GM23248 (cell line): Measurements from ENCODE around the gene STK33. TPM values are rescaled to one million over a fixed set of nuclear protein-coding genes. Genes with fewer than 3 reads are reported as not detected.

ENCODE experiments used
- DNase-seq: peaks from one replicate; pipeline ENCODE4 v3.0.0-alpha.2; 2015
- H2AFZ ChIP-seq: fragments of 200-600 bp; sonication (generic); 2 replicates; pipeline ENCODE4 v1.6.1; 2016; ENCODE audit warnings: antibody characterized with exemption
- H3F3A ChIP-seq: fragments of 200-600 bp; sonication (generic); 2 replicates; pipeline ENCODE4 v1.6.1; 2016; ENCODE audit warnings: mild to moderate bottlenecking, antibody characterized with exemption, mixed run types; ENCODE audit not compliant: insufficient read depth
- H3K27ac ChIP-seq: fragments of 200-600 bp; sonication (generic); 2 replicates; pipeline ENCODE4 v1.5.1; 2016; ENCODE audit warnings: mild to moderate bottlenecking
- H3K27me3 ChIP-seq: fragments of 200-600 bp; sonication (generic); replicated peaks from 2 replicates; pipeline ENCODE4 v1.6.1; 2016; ENCODE audit warnings: mild to moderate bottlenecking; ENCODE audit not compliant: insufficient read depth
- H3K36me3 ChIP-seq: fragments of 200-600 bp; sonication (generic); 2 replicates; pipeline ENCODE4 v1.6.1; 2016; ENCODE audit warnings: low read depth, mild to moderate bottlenecking
- H3K4me1 ChIP-seq: fragments of 200-600 bp; sonication (generic); 2 replicates; pipeline ENCODE4 v1.6.1; 2016; ENCODE audit warnings: mild to moderate bottlenecking; ENCODE audit not compliant: insufficient read depth
- H3K4me2 ChIP-seq: fragments of 200-600 bp; sonication (generic); one replicate; pipeline ENCODE4 v1.6.1; 2016; ENCODE audit warnings: mild to moderate bottlenecking; ENCODE audit not compliant: unreplicated experiment
- H3K4me3 ChIP-seq: fragments of 200-600 bp; sonication (generic); 2 replicates; pipeline ENCODE4 v1.5.1; 2016; ENCODE audit warnings: mild to moderate bottlenecking
- H3K79me2 ChIP-seq: fragments of 200-600 bp; sonication (generic); 2 replicates; pipeline ENCODE4 v1.6.1; 2016; ENCODE audit warnings: mild to moderate bottlenecking; ENCODE audit not compliant: insufficient read depth
- H3K9ac ChIP-seq: fragments of 200-600 bp; sonication (generic); 2 replicates; pipeline ENCODE4 v1.6.1; 2016; ENCODE audit warnings: mild to moderate bottlenecking
- H3K9me2 ChIP-seq: fragments of 200-600 bp; sonication (generic); 2 replicates; pipeline ENCODE4 v1.6.1; 2016; ENCODE audit warnings: mixed run types, mild to moderate bottlenecking, moderate library complexity; ENCODE audit not compliant: insufficient read depth
- H3K9me3 ChIP-seq: fragments of 200-600 bp; sonication (generic); one replicate; pipeline ENCODE4 v1.6.1; 2017; ENCODE audit warnings: low read depth
- H4K20me1 ChIP-seq: fragments of 200-600 bp; sonication (generic); 2 replicates; pipeline ENCODE4 v1.6.0; 2016; ENCODE audit not compliant: insufficient read depth
- EZH2 ChIP-seq: fragments of 200-600 bp; sonication (generic); IDR thresholded peaks from 2 replicates; pipeline ENCODE4 v1.6.1; 2018; ENCODE audit warnings: antibody characterized with exemption, mild to moderate bottlenecking; ENCODE audit not compliant: insufficient read depth, poor library complexity, severe bottlenecking
- EZH2phosphoT487 ChIP-seq: fragments of 200-600 bp; sonication (generic); IDR thresholded peaks from 2 replicates; pipeline ENCODE4 v1.6.1; 2018; ENCODE audit warnings: antibody characterized with exemption, moderate library complexity, mild to moderate bottlenecking, low read depth; ENCODE audit not compliant: insufficient read depth
- WGBS, 2 experiments: methylation state at CpG; one replicate each; pipeline ENCODE4 v1.1.6; 2015 to 2017; ENCODE audit warnings: low lambda C conversion rate in 2 of 2, low coverage in 1 of 2; ENCODE audit errors: missing lambda C conversion rate in 2 of 2; 5-methylcytosine and 5-hydroxymethylcytosine counted together
- in situ Hi-C: fragments of 300-500 bp; cut with MboI; formaldehyde crosslinking; loops from 2 replicates; pipeline ENCODE4 v1.15.0; 2020
- polyA plus RNA-seq: library from polyadenylated mRNA; unstranded; fragments of >200 nt; fragmentation: Nextera tagmentation; extraction: Ambion mirVana; gene quantifications from 2 replicates; pipeline ENCODE4 v1.2.1, GENCODE V29; 2016
- total RNA-seq: library from RNA; depleted of rRNA; stranded (reverse); fragments of >200 nt; shearing (Covaris generic); gene quantifications from 2 replicates; pipeline ENCODE4 v1.2.3, GENCODE V29; 2014

The STK33 gene
- total and polyA plus RNA-seq, 2 experiments from 2014 or later = not detected

- no peak overlapping the region for H3K4me3 ChIP-seq
- H4K20me1 ChIP-seq = no peaks in the 10 kb centered on the region
- H3F3A ChIP-seq = no peaks in the 10 kb centered on the region
- H3K79me2 ChIP-seq = no peaks in the 10 kb centered on the region
- H3K9ac ChIP-seq = no peak overlapping the region
- DNase-seq = no peak
- no peaks in the 10 kb centered on the region for H3K4me1 ChIP-seq
- peaks cover 30% of the 10 kb centered on the region for H3K27me3 ChIP-seq
- WGBS, 2 experiments = 37 to 39% methylated on average over 8 of the region's 8 CpGs
- H3K27ac ChIP-seq = no peak overlapping the region
- H2AFZ ChIP-seq = no peak overlapping the region
- no peaks in the 10 kb centered on the region for H3K9me2 ChIP-seq
- H3K9me3 ChIP-seq = no peaks in the 10 kb centered on the region
- in situ Hi-C loops = no loop called here
- TF ChIP-seq EZH2 (no peak), EZH2phosphoT487 (no peak)
- H3K36me3 ChIP-seq = no peaks in the 10 kb centered on the region
- no peak overlapping the region for H3K4me2 ChIP-seq
These were observed 223.1 kb downstream of the STK33 start for GRCh38 chr11:8370812-8371515.

DNA sequence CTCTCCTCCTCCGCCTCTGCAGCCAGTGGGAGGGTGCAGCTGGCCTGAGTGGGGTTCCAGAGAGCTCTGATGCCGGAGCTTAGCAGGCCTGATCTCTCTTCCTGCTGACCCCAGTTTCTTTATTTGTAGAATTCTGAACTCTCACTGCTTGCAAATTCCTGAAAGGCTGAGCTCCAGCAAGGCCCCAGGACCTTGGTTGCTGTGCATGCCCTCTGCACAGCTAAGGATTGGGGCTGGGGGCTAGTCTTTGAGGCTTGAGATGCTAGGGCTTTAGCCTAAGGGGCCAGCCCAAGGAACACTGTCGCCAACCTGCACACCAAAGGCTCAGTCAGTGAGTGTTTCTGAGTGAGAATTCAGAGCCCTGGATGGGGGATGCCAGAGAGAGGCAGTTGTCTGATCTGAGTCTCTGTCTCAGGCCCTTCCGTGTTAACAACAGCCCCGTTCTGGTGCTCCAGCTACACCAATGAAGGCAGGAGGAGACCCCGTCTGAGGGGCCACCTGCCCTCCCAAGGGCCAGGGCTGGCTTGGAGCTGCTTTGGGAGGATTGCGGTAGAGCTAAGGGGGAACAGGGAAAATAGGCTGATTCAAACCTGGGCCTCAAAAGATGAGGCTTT lies 224.3 kb downstream of the STK33 start:
- Histone ChIP-seq H3K9me3 (no peaks in the 10 kb centered on the region), H4K20me1 (no peaks in the 10 kb centered on the region), H2AFZ (no peak overlapping the region), H3K4me2 (no peak overlapping the region), H3K79me2 (no peaks in the 10 kb centered on the region), H3K36me3 (no peaks in the 10 kb centered on the region), H3F3A (no peaks in the 10 kb centered on the region), H3K4me1 (no peaks in the 10 kb centered on the region), H3K9ac (no peak overlapping the region), H3K4me3 (no peak overlapping the region), H3K27ac (no peak overlapping the region), H3K9me2 (no peaks in the 10 kb centered on the region), H3K27me3 (peaks cover 27% of the 10 kb centered on the region)
- no peak for DNase-seq
- in situ Hi-C loops = no loop called here
- TF ChIP-seq EZH2phosphoT487 = no peak
- no peak for TF ChIP-seq EZH2
- 35% methylated on average over 7 of the region's 7 CpGs for WGBS, 2 experiments

DNA sequence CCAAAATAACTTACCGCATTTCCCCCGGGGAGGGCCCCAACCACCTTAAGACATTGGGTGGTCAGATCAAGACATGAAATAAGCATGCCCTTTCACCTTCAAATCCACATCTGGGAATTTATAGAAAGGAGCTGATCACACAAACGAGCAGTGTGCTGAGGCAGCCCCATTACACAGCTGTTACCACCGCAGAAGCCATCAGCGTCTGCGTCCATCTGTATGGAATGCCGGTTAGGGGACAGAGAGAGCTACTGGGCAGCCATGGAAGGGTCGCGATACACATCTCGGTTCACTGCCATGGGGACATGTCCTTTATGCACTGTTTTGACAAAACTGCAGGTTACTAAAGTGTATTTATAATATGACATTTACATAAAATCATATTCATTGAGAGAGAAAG lies 225.3 kb downstream of the STK33 start:
- Histone ChIP-seq H3K79me2 (no peaks in the 10 kb centered on the region), H3K9me2 (no peaks in the 10 kb centered on the region), H3K4me2 (no peak overlapping the region), H3K27me3 (peaks cover 35% of the 10 kb centered on the region), H3K27ac (no peak overlapping the region), H3K4me1 (no peaks in the 10 kb centered on the region), H3K4me3 (no peak overlapping the region), H3K9ac (no peak overlapping the region), H4K20me1 (no peaks in the 10 kb centered on the region), H3F3A (no peaks in the 10 kb centered on the region), H3K36me3 (no peaks in the 10 kb centered on the region), H3K9me3 (no peaks in the 10 kb centered on the region), H2AFZ (no peak overlapping the region)
- no peak for DNase-seq
- WGBS, 2 experiments = 36 to 45% methylated on average over 10 of the region's 10 CpGs
- TF ChIP-seq EZH2 (no peak), EZH2phosphoT487 (no peak)
- in situ Hi-C loops = no loop called here

DNA sequence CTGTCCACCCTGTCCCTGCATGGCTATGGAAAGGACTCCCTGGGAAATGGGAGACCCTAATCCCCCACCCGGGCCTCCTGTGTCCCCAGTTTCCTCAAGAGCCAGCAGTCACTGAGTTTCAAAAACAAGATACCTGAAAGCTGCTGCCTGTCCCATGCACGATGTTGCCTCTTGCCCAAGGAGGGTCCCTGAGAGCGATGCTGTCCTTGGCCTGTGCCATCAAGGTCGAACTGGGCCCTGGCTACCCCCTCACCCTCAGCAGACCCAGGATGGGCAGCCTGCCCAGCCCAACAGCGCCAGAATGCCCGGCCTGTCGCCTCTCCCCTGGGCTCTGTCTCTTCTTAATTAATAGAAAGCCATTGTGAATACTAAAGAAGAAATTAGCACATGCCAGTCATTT lies 225.8 kb downstream of the STK33 start:
- Histone ChIP-seq H3K9ac (no peak overlapping the region), H3K36me3 (no peaks in the 10 kb centered on the region), H3K27ac (no peak overlapping the region), H2AFZ (no peak overlapping the region), H3K4me1 (no peaks in the 10 kb centered on the region), H3K4me2 (no peak overlapping the region), H3K27me3 (peaks cover 41% of the 10 kb centered on the region), H3F3A (no peaks in the 10 kb centered on the region), H3K9me3 (no peaks in the 10 kb centered on the region), H3K4me3 (no peak overlapping the region), H3K79me2 (no peaks in the 10 kb centered on the region), H3K9me2 (no peaks in the 10 kb centered on the region), H4K20me1 (no peaks in the 10 kb centered on the region)
- no peak for TF ChIP-seq EZH2phosphoT487
- no peak for TF ChIP-seq EZH2
- in situ Hi-C loops = no loop called here
- 32 to 35% methylated on average over 7 of the region's 7 CpGs for WGBS, 2 experiments
- DNase-seq = no peak

DNA sequence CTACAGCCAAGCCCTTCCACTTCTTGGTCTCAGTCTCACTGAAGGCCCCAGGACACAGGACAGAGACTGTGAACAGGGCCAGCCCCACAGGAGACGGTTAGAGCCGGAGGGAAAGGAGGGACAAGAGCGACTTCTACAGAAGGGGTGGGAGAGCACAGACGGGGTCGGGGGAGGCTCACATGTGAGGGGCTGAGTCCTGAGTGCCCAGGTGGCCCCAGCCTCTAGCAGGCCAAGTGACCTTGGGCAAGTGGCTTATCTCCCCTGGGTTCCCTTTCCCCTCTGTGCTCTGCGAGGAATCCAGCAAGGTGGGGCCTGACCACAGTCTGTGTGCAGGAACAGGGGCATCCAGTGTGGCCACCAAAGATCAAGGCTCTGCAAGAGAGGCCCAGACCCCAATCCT lies 227.7 kb downstream of the STK33 start:
- no peaks in the 10 kb centered on the region for H3K79me2 ChIP-seq
- 44 to 56% methylated on average over 6 of the region's 6 CpGs for WGBS, 2 experiments
- in situ Hi-C loops = no loop called here
- no peaks in the 10 kb centered on the region for H3K9me2 ChIP-seq
- H2AFZ ChIP-seq = no peak overlapping the region
- H3K9ac ChIP-seq = no peak overlapping the region
- no peaks in the 10 kb centered on the region for H3F3A ChIP-seq
- no peaks in the 10 kb centered on the region for H3K4me1 ChIP-seq
- no peak for DNase-seq
- peaks cover 48% of the 10 kb centered on the region for H3K27me3 ChIP-seq
- no peaks in the 10 kb centered on the region for H4K20me1 ChIP-seq
- H3K36me3 ChIP-seq = no peaks in the 10 kb centered on the region
- H3K27ac ChIP-seq = no peak overlapping the region
- no peak overlapping the region for H3K4me3 ChIP-seq
- no peak overlapping the region for H3K4me2 ChIP-seq
- H3K9me3 ChIP-seq = no peaks in the 10 kb centered on the region
- no peak for TF ChIP-seq EZH2phosphoT487
- TF ChIP-seq EZH2 = no peak
